A673 (cell line): ENCODE data around the gene HDAC4.

Experiments used
- CTCF ChIP-seq: fragments of 300-800, 200-600 bp; sonication (generic); conservative IDR thresholded peaks from 2 replicates; pipeline ENCODE4 v1.5.1; 2017; ENCODE audit warnings: low read depth, mild to moderate bottlenecking, antibody characterized with exemption, low read length, moderate library complexity, mixed read lengths
- EZH2 ChIP-seq: fragments of 200-600 bp; sonication (generic); IDR thresholded peaks from 2 replicates; pipeline ENCODE4 v1.6.1; 2017; ENCODE audit warnings: borderline replicate concordance, low read depth, mild to moderate bottlenecking, mixed read lengths, antibody characterized with exemption, low read length; ENCODE audit not compliant: poor library complexity, severe bottlenecking

- TF ChIP-seq CTCF (no peak), EZH2 (no peak)
Observed at GRCh38 chr2:239432174-239432573, 31.4 kb upstream of the HDAC4 start.
